ENCODE results near the gene TBCA. TPM values are rescaled to one million over a fixed set of nuclear protein-coding genes. Genes with fewer than 3 reads are reported as not detected.
A peak's percentile ranks its signal among the peaks of the same experiment; 100 is the strongest.

The TBCA gene
- total and polyA plus RNA-seq, 4 donors = 76.8 to 323 (median 214) TPM

DNA sequence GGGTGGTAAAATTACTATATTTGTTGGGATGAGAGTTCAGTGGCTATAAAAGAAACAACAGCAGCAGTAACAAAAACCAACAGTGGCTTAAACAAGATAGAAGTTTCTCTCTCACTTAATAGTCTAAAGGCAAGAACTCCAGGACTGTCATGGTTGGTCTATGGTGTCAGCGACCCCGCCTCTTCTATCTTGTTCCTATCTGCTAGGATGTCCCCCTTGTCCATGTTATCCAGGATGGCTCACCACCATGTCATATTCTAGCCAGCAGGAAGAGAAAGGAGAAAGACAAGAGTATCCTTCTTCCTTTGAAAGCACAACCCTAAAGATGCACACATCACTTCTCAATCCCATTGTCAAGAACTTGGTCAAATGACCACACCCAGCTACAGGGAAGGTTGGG is 126.4 kb downstream of the TBCA start:
- Histone ChIP-seq H3K36me3 (ENCODE audit: control insufficient read depth, insufficient read depth, low read length) (no peaks in the 10 kb centered on the region), H3K27me3 (ENCODE audit: control insufficient read depth, insufficient read depth, low read length) (peaks cover 70% of the 10 kb centered on the region), H3K9me3 (ENCODE audit: control insufficient read depth, insufficient read depth, low read length) (no peaks in the 10 kb centered on the region), H3K27ac (ENCODE audit: low read depth, low read length) (no peak overlapping the region), H3K4me1 (ENCODE audit: control insufficient read depth, insufficient read depth, low read length) (peaks cover 5% of the 10 kb centered on the region), H3K4me3 (ENCODE audit: low read depth, low read length) (no peak overlapping the region)
- WGBS (ENCODE audit: insufficient coverage) = no CpG with 5 or more reads among the region's 2 CpGs
- DNase-seq (ENCODE audit: low read depth in 4 of 6, low spot score in 6 of 6) = no peak

DNA sequence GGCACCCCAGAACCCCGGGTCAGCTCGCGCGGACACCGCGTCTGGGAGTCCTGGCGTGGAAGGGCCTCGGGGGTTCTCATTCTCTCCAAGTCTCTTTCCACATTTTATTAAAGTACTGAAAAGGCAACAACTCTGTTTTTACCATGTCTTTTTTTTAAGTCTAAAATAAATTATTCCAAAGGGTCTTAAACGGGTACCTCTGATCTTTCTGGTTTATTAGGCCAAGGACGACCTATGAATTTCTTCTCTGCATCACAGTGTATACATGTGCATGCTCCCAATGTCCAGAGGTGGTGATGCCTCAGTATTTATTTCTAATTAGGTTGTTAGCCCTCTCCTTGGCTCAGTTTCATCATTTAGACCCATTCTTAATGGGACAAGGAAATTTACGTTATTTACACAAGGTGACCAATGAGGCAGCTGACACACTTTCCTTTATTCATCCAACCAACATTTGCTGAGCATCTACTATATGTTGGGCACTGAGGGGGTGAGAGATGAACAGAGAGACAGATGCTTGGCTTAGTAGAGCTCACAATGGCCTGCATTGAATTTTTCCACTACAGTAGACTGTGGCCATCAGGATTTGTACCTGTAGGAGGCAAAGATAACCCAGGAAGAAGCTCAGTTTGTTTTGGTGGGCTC is 130.0 kb downstream of the TBCA start:
- no peaks in the 10 kb centered on the region for H3K9me3 ChIP-seq (ENCODE audit: control insufficient read depth, insufficient read depth, low read length)
- DNase-seq (ENCODE audit: low read depth in 4 of 6, low spot score in 6 of 6) = no peak
- no peak overlapping the region for H3K27ac ChIP-seq (ENCODE audit: low read depth, low read length)
- 11% methylated on average over 10 of the region's 11 CpGs for WGBS (ENCODE audit: insufficient coverage)
- H3K4me3 ChIP-seq (ENCODE audit: low read depth, low read length) = no peak overlapping the region
- H3K36me3 ChIP-seq (ENCODE audit: control insufficient read depth, insufficient read depth, low read length) = no peaks in the 10 kb centered on the region
- peaks cover 18% of the 10 kb centered on the region for H3K4me1 ChIP-seq (ENCODE audit: control insufficient read depth, insufficient read depth, low read length)
- H3K27me3 ChIP-seq (ENCODE audit: control insufficient read depth, insufficient read depth, low read length) = peaks cover 92% of the 10 kb centered on the region

DNA sequence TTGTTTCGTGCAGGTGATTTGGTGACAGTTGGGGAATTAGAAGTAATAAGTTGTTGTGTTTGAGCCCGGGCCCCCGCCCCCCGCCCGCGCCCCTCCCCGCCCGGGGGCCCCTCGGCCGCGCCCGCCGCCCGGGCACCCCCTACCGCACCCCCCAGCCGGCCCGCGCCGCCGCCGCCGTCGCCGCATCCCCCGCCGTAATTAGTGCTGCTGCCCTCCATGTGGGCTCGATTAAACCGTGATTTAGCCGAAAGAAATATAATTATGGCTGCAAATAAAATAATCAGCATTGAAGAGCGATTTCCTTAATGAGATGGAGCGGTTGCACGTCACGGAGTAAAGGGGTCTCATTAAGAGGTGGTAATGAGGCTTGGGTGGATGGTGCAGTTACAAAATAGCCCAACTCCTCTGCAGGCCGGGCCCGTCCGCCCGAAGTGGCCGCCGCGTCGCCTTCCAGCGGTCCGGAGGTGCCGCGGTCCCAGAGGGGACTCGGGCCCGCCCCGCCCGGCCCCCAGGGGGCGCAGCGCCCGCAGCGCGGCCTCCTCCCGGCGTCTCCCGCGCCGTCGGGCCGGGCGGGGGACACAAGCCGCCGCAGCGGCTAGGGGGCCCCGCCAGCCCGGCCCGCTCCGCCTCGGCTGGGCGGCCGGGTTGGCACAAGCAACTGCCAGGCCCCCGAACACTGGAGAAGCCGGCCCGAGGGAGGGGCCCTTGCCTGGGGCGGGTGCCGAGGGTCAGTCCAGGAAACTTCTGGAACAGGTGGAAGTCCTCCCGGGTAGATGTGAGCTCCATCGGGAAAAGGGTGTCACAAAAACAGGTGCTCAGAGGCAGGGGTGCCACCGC is 130.8 kb downstream of the TBCA start:
- under 1% methylated on average over 62 of the region's 80 CpGs for WGBS (ENCODE audit: insufficient coverage)
- H3K27ac ChIP-seq (ENCODE audit: low read depth, low read length) = no peak overlapping the region
- no peaks in the 10 kb centered on the region for H3K36me3 ChIP-seq (ENCODE audit: control insufficient read depth, insufficient read depth, low read length)
- H3K4me3 ChIP-seq (ENCODE audit: low read depth, low read length) = no peak overlapping the region
- DNase-seq (ENCODE audit: low read depth in 4 of 6, low spot score in 6 of 6) = peak in 2 of 6 donors; percentile 22 to 45
- H3K9me3 ChIP-seq (ENCODE audit: control insufficient read depth, insufficient read depth, low read length) = no peaks in the 10 kb centered on the region
- H3K27me3 ChIP-seq (ENCODE audit: control insufficient read depth, insufficient read depth, low read length) = peaks cover 93% of the 10 kb centered on the region
- peaks cover 25% of the 10 kb centered on the region for H3K4me1 ChIP-seq (ENCODE audit: control insufficient read depth, insufficient read depth, low read length)

DNA sequence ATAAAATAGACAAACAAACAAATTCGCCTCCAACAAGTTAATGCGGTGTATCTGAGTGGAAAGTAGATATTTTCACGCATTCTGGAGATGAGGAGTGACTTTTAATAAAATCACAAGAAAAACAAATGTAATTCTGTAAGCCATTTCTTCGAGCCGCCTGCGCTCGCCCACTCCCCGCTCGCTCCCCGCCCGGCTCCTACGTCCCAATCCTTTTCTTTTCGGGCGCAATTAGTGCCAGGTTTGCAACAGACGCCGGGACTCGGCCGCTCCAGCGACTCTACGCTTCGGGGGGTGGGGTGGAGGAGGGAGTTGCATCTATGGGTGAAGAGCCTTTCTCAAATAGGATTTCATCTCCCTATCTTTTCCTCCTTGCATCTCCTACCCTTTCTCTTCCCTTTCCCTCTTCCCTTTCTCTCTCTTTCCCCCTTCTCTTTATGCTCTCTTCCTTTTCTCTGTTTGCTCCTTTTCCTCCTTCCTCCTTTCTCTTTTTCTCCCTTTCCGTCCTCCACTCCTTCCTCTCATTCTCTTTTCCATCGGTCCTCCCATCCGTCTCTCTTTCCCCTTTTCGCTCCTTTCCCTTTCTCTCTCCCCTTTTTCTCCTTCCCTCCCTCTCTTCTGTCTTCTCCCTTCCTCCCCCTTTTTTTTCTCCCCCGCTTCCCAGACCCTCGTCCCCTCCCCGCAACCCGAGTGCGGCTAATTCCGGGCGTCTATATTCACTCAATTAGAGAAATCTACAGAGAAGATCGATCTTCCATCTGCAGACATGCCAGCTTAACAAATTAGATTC is 131.6 kb downstream of the TBCA start:
- Histone ChIP-seq H3K27me3 (ENCODE audit: control insufficient read depth, insufficient read depth, low read length) (peaks cover 98% of the 10 kb centered on the region), H3K9me3 (ENCODE audit: control insufficient read depth, insufficient read depth, low read length) (no peaks in the 10 kb centered on the region), H3K36me3 (ENCODE audit: control insufficient read depth, insufficient read depth, low read length) (no peaks in the 10 kb centered on the region), H3K4me3 (ENCODE audit: low read depth, low read length) (no peak overlapping the region), H3K27ac (ENCODE audit: low read depth, low read length) (no peak overlapping the region), H3K4me1 (ENCODE audit: control insufficient read depth, insufficient read depth, low read length) (peaks cover 29% of the 10 kb centered on the region)
- DNase-seq (ENCODE audit: low read depth in 4 of 6, low spot score in 6 of 6) = peak in 2 of 6 donors; percentile 21 to 53
- 2% methylated on average over 18 of the region's 33 CpGs for WGBS (ENCODE audit: insufficient coverage)

- H3K4me3 ChIP-seq (ENCODE audit: low read depth, low read length) = no peak overlapping the region
- no peak overlapping the region for H3K27ac ChIP-seq (ENCODE audit: low read depth, low read length)
- no peaks in the 10 kb centered on the region for H3K9me3 ChIP-seq (ENCODE audit: control insufficient read depth, insufficient read depth, low read length)
- peak in 2 of 6 donors; percentile 38 to 51 for DNase-seq (ENCODE audit: low read depth in 4 of 6, low spot score in 6 of 6)
- WGBS (ENCODE audit: insufficient coverage) = under 1% methylated on average over 21 of the region's 28 CpGs
- peaks cover 35% of the 10 kb centered on the region for H3K4me1 ChIP-seq (ENCODE audit: control insufficient read depth, insufficient read depth, low read length)
- H3K27me3 ChIP-seq (ENCODE audit: control insufficient read depth, insufficient read depth, low read length) = peaks cover 98% of the 10 kb centered on the region
- no peaks in the 10 kb centered on the region for H3K36me3 ChIP-seq (ENCODE audit: control insufficient read depth, insufficient read depth, low read length)
Observed at GRCh38 chr5:77643654-77644370, 132.3 kb downstream of the TBCA start.

DNA sequence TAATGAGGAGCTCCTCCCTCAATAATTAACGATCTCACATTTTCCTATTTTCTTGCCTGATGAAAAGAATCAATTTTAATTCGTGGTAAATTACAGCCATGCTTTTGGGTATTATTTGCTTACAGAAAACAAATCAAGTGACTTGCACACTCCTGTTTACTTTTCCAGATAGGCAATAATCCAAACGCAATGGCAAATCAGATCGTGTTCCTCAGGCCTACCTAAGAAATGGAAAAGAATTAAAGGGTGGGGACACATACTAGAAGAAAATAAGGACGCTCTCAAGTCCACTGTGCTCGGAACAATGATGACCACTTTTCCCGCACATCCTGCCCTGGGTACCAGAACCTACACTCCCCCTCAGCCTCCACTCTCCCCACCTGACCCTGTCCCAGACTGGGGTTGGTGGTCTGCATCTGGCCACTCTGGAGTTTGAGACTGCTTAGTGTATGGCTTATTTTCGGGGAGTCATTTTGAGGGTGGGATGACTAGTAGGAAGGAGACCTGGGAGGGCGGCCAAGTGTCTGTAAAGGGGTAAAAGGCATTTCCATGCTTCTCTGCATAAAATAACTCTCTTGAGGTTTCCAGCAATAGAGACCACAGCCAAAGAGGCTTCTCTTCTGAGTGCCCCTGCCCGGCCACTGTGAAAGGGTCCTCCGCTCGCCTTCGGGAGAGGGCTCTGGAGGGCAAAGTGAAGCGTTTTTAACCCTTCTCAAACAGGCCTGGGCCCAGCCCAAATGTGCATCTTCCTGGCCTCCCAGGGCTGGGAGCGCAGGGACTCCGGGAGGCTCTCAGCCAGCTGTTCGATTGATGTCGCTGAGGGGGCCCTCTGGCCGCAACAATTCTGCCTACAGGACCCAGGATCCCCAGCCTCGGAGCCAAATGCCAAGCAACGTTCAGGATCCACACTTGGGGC is 133.1 kb downstream of the TBCA start:
- H3K4me1 ChIP-seq (ENCODE audit: control insufficient read depth, insufficient read depth, low read length) = peaks cover 42% of the 10 kb centered on the region
- peak in 2 of 6 donors; percentile 42 to 43 for DNase-seq (ENCODE audit: low read depth in 4 of 6, low spot score in 6 of 6)
- no peaks in the 10 kb centered on the region for H3K9me3 ChIP-seq (ENCODE audit: control insufficient read depth, insufficient read depth, low read length)

GRCh38 chr5:77641963-77642737 is 134.0 kb downstream of the TBCA start:
- WGBS (ENCODE audit: insufficient coverage) = 8% methylated on average over 4 of the region's 19 CpGs
- H3K27me3 ChIP-seq (ENCODE audit: control insufficient read depth, insufficient read depth, low read length) = peaks cover 98% of the 10 kb centered on the region
- H3K36me3 ChIP-seq (ENCODE audit: control insufficient read depth, insufficient read depth, low read length) = no peaks in the 10 kb centered on the region
- H3K27ac ChIP-seq (ENCODE audit: low read depth, low read length) = no peak overlapping the region
- DNase-seq (ENCODE audit: low read depth in 4 of 6, low spot score in 6 of 6) = peak in 2 of 6 donors; percentile 10 to 41
- H3K4me3 ChIP-seq (ENCODE audit: low read depth, low read length) = no peak overlapping the region
- no peaks in the 10 kb centered on the region for H3K9me3 ChIP-seq (ENCODE audit: control insufficient read depth, insufficient read depth, low read length)
- H3K4me1 ChIP-seq (ENCODE audit: control insufficient read depth, insufficient read depth, low read length) = peaks cover 46% of the 10 kb centered on the region

More for the DNA sequence above, 133.1 kb downstream of the TBCA start:
- Histone ChIP-seq H3K4me3 (ENCODE audit: low read depth, low read length) (no peak overlapping the region), H3K27me3 (ENCODE audit: control insufficient read depth, insufficient read depth, low read length) (peaks cover 98% of the 10 kb centered on the region), H3K36me3 (ENCODE audit: control insufficient read depth, insufficient read depth, low read length) (no peaks in the 10 kb centered on the region), H3K27ac (ENCODE audit: low read depth, low read length) (no peak overlapping the region)
- 2% methylated on average over 14 of the region's 21 CpGs for WGBS (ENCODE audit: insufficient coverage)

DNA sequence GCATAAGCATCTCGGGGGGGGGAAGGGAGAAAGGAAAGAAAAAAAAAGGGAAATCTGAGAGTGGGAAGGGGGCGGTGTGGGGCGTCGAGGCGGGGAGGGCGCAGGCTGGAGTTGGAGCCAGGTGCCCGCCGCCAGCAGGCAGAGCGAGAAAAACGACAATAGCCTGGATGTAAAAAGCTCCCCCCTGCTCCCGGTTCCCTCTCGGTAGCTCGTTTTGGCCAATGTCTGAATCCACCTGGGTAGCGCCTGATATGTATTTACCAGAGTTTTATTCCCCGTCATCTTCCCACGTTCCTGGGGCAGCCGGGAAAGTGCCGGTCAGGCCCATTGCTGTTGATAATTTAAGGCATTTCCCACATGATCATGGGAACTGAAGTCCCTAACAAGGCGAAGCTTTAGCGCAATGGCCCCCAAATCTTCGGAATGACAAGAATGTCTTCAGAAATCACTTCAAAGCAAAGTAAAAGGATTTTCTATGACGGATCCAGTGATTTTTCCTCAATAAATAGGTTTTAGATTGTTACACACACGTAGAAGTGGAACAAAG is 134.7 kb downstream of the TBCA start:
- peak in 2 of 6 donors; percentile 40 to 55 for DNase-seq (ENCODE audit: low read depth in 4 of 6, low spot score in 6 of 6)
- Histone ChIP-seq H3K9me3 (ENCODE audit: control insufficient read depth, insufficient read depth, low read length) (no peaks in the 10 kb centered on the region), H3K27me3 (ENCODE audit: control insufficient read depth, insufficient read depth, low read length) (peaks cover 98% of the 10 kb centered on the region), H3K4me1 (ENCODE audit: control insufficient read depth, insufficient read depth, low read length) (peaks cover 53% of the 10 kb centered on the region), H3K4me3 (ENCODE audit: low read depth, low read length) (no peak overlapping the region), H3K36me3 (ENCODE audit: control insufficient read depth, insufficient read depth, low read length) (no peaks in the 10 kb centered on the region), H3K27ac (ENCODE audit: low read depth, low read length) (no peak overlapping the region)
- 1% methylated on average over 19 of the region's 23 CpGs for WGBS (ENCODE audit: insufficient coverage)
